GM19324 (cell line): ENCODE results near the gene TXNRD2.
"Not testable (repeated sequence)": the region's sequence is repeated elsewhere in the genome, so short reads cannot be mapped to it uniquely, and the experiment has no call there.

Source experiments
- ATAC-seq: cut with Tn5 transposase; IDR thresholded peaks from one replicate; pipeline ENCODE4 v1.9.1; 2021; ENCODE audit warnings: mild to moderate bottlenecking, moderate library complexity; ENCODE audit not compliant: unreplicated experiment, low FRiP score

TXNRD2 gene

GRCh38 chr22:19836512-19836911 is 105.1 kb downstream of the TXNRD2 start:
- ATAC-seq = no peak

GRCh38 chr22:19834599-19834998 is 107.0 kb downstream of the TXNRD2 start:
- no peak for ATAC-seq

- not testable (repeated sequence) for ATAC-seq
Observed at GRCh38 chr22:19833327-19833726, 108.3 kb downstream of the TXNRD2 start.

- ATAC-seq = no peak
Observed at GRCh38 chr22:19832476-19833108, 109.0 kb downstream of the TXNRD2 start.

GRCh38 chr22:19831979-19832378 is 109.6 kb downstream of the TXNRD2 start:
- not testable (repeated sequence) for ATAC-seq

GRCh38 chr22:19831016-19831415 is 110.6 kb downstream of the TXNRD2 start:
- no peak for ATAC-seq

GRCh38 chr22:19828035-19828401 is 113.6 kb downstream of the TXNRD2 start:
- no peak for ATAC-seq

GRCh38 chr22:19827341-19828034 is 114.1 kb downstream of the TXNRD2 start:
- no peak for ATAC-seq

- ATAC-seq = no peak
Observed at GRCh38 chr22:19826619-19826950, 115.0 kb downstream of the TXNRD2 start.

GRCh38 chr22:19825904-19826618 is 115.6 kb downstream of the TXNRD2 start:
- ATAC-seq = no peak
